Tibial nerve (tissue), 4 donors: Measurements from ENCODE around the gene SHC1. TPM values are rescaled to one million over a fixed set of nuclear protein-coding genes. Genes with fewer than 3 reads are reported as not detected.

Experiments
- DNase-seq, 2 donors: peaks; one replicate each; pipeline ENCODE4 v3.0.0-alpha.2; 2019; ENCODE audit warnings: low spot score in 2 of 2
- H3K27ac ChIP-seq, 4 donors: fragments of 200-600 bp; sonication (generic) in 3 of 4; one replicate each; pipeline ENCODE4 v1.5.1; 2017 to 2019; ENCODE audit warnings: mild to moderate bottlenecking in 1 of 4
- H3K27me3 ChIP-seq, 2 donors: fragments of 200-600 bp; sonication (generic) in 1 of 2; one replicate each; pipeline versions ENCODE4 v1.5.1 to v1.6.0; 2017 to 2019
- H3K36me3 ChIP-seq, 3 donors: fragments of 200-600 bp; sonication (generic); one replicate each; pipeline ENCODE4 v1.5.1; 2018 to 2019
- H3K4me1 ChIP-seq, 4 donors: fragments of 200-600 bp; sonication (generic) in 3 of 4; one replicate each; pipeline ENCODE4 v1.5.1; 2017 to 2019
- H3K4me3 ChIP-seq, 4 donors: fragments of 200-600 bp; sonication (generic) in 3 of 4; one replicate each; pipeline ENCODE4 v1.5.1; 2017 to 2019; ENCODE audit warnings: mild to moderate bottlenecking in 1 of 4, moderate library complexity in 1 of 4
- H3K9me3 ChIP-seq, 4 donors: fragments of 200-600 bp; sonication (generic) in 3 of 4; one replicate each; pipeline ENCODE4 v1.5.1; 2017 to 2019
- EP300 ChIP-seq, 2 donors: sonication (generic); formaldehyde crosslinking; IDR thresholded peaks; one replicate each; pipeline ENCODE4 v1.6.1; 2017; ENCODE audit warnings: antibody characterized with exemption in 2 of 2, mild to moderate bottlenecking in 1 of 2
- POLR2A ChIP-seq, 2 donors: fragments of 450-650 bp; IDR thresholded peaks; one replicate each; pipeline ENCODE4 v1.6.1; 2017; ENCODE audit warnings: antibody characterized with exemption in 2 of 2, mild to moderate bottlenecking in 2 of 2, moderate library complexity in 2 of 2
- WGBS, 2 donors: methylation state at CpG; one replicate each; pipeline ENCODE4 v1.1.5; 2018; 5-methylcytosine and 5-hydroxymethylcytosine counted together
- total RNA-seq, 4 donors: library from RNA; depleted of rRNA; stranded (reverse); fragments of >200 nt; gene quantifications; one replicate each; pipeline ENCODE4 v1.1.0, GENCODE V29; 2016
- TF ChIP-seq, protein P1 (sequence below), 5 experiments: fragments of 200-600 bp in 3 of 5; fragments of 450-650 bp in 2 of 5; sonication (generic) in 3 of 5; IDR thresholded peaks; one replicate each; pipeline ENCODE4 v1.5.1; 2016 to 2019; ENCODE audit warnings: antibody characterized with exemption in 5 of 5, mild to moderate bottlenecking in 3 of 5, moderate library complexity in 2 of 5

SHC1 gene
- total RNA-seq, 4 donors from 2014 or later = 82.9 to 168 (median 101) TPM

DNA sequence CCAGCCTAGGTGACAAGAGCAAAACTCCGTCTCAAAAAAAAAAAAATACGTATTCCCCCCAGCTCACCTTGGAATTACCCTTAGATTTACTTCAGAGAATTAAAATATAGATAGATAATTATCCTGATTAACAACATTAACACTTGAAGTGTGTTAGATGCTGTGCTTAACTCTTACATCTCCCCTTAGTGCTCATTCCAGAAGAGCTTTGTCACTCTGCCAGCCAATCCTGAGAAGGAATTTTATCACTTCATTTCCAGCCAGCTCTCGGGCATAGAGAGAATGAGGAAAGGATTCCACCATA, 1.6 kb upstream of the SHC1 start:
- peak overlapping the region in 1 of 4 donors; percentile 75 for H3K4me3 ChIP-seq
- peaks cover 0 to 23% (median 10%) of the 10 kb centered on the region in 3 donors for H3K36me3 ChIP-seq
- 64 to 68% methylated on average over 3 of the region's 3 CpGs for WGBS, 2 donors
- TF ChIP-seq EP300 (IDR thresholded peaks at IDR 0.05) (no peak), POLR2A (IDR thresholded peaks at IDR 0.05) (no peak)
- H3K27me3 ChIP-seq = no peaks in the 10 kb centered on the region
- no peaks in the 10 kb centered on the region for H3K9me3 ChIP-seq
- peaks cover 0 to 74% (median 47%) of the 10 kb centered on the region in 4 donors for H3K4me1 ChIP-seq
- peak overlapping the region; percentile 96 to 100 (median 99) for H3K27ac ChIP-seq
- no peak for DNase-seq

DNA sequence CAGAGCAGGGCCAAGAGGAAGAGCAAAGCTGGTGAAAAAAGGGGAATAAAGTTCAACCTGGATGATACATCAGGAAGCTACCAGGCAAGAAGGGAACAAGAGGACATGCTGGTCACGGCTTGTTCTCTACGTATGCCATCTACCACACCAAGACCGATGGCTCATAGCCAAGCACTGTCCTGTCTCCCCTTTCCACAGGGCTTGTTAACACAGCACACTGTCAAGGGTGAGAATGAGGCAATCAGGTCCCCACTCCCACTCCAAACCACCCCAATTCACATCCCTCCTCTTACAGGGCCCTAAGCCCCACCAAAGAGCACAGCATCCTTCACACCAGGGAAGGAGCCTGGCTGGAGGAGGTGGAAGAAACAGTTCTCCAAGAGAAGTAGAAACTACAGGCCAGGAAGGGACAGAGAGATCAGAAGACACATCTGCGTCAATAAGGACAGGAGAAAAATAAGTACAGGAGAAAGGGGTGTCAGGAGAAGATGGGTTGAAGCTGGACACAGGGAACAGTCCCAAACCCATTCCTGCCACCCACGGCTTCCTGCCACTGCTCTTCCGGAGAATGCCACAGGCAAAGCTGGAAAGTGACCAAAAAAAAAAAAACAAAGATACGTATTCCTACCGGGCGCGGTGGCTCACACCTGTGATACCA, 923 bp upstream of the SHC1 start:
- TF ChIP-seq EP300 (IDR thresholded peaks at IDR 0.05) (no peak), POLR2A (IDR thresholded peaks at IDR 0.05) (no peak)
- TF ChIP-seq, protein P1, sequence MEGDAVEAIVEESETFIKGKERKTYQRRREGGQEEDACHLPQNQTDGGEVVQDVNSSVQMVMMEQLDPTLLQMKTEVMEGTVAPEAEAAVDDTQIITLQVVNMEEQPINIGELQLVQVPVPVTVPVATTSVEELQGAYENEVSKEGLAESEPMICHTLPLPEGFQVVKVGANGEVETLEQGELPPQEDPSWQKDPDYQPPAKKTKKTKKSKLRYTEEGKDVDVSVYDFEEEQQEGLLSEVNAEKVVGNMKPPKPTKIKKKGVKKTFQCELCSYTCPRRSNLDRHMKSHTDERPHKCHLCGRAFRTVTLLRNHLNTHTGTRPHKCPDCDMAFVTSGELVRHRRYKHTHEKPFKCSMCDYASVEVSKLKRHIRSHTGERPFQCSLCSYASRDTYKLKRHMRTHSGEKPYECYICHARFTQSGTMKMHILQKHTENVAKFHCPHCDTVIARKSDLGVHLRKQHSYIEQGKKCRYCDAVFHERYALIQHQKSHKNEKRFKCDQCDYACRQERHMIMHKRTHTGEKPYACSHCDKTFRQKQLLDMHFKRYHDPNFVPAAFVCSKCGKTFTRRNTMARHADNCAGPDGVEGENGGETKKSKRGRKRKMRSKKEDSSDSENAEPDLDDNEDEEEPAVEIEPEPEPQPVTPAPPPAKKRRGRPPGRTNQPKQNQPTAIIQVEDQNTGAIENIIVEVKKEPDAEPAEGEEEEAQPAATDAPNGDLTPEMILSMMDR (IDR thresholded peaks at IDR 0.05) = no peak
- WGBS, 2 donors = 42 to 58% methylated on average over 10 of the region's 10 CpGs
- H3K9me3 ChIP-seq = no peaks in the 10 kb centered on the region
- H3K4me3 ChIP-seq = peak overlapping the region in 2 of 4 donors; percentile 36 to 51
- H3K27me3 ChIP-seq = no peaks in the 10 kb centered on the region
- H3K4me1 ChIP-seq = peaks cover 0 to 75% (median 47%) of the 10 kb centered on the region in 4 donors
- H3K27ac ChIP-seq = peak overlapping the region; percentile 96 to 100 (median 99)
- peak in 1 of 2 donors; percentile 69 for DNase-seq
- peaks cover 0 to 30% (median 11%) of the 10 kb centered on the region in 3 donors for H3K36me3 ChIP-seq

DNA sequence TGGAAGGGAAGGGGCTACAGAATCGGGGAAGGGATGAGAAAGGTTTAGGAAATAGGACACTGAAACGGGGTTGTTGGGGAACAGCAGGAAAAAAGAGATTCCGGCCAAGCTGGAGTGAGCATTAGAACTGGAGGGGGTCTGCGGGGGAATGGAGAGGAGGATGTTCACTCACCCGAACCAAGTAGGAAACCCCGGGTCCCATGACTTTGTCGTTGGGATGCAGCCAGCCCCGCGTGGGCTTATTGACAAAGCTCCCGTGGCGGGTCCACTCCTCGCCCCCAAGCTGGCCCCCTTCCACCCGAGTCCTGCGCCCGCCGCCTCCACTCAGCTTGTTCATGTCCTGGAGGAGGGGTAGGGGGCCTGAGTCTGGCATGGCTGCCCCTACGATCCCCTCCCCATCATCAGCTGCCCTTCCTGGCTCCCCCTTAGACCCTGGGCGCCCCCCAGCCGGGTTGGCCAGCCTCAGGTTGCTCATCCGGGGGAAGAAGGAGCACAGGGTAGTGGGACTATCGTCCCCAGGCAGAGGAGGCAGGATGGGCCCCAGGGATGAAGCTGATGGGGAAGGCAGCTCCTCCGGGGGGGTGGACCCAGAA, 591 bp downstream of the SHC1 start:
- Histone ChIP-seq H3K9me3 (no peaks in the 10 kb centered on the region), H3K27me3 (no peaks in the 10 kb centered on the region), H3K27ac (peak overlapping the region; percentile 96 to 100 (median 99)), H3K4me3 (peak overlapping the region; percentile 26 to 51 (median 42)), H3K4me1 (peaks cover 0 to 68% (median 44%) of the 10 kb centered on the region in 4 donors), H3K36me3 (peaks cover 0 to 45% (median 21%) of the 10 kb centered on the region in 3 donors)
- 9 to 18% methylated on average over 16 to 22 of the region's 22 CpGs for WGBS, 2 donors
- DNase-seq = no peak
- no peak for TF ChIP-seq EP300 (IDR thresholded peaks at IDR 0.05)
- TF ChIP-seq, protein P1 (IDR thresholded peaks at IDR 0.05) = no peak
- TF ChIP-seq POLR2A (IDR thresholded peaks at IDR 0.05) = no peak

DNA sequence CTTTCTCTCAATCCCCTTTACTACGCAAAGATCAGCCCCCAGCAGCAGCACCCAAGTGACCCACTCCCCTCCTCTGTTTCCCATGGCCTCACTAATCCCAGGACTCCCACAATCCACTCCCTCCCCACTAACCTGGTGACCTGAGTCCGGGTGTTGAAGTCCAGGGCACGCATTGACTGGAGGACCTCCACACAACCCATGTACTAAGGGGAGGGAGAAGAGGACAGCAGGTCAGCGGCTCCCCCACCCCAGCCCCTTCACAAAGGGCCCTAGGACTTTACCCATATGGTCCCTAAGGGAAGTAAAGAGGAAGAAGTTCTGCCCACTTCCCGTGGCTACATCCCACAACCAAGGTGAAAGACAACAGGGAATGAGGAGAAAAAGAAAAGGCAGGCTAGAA, 1.3 kb downstream of the SHC1 start:
- TF ChIP-seq, protein P1 (IDR thresholded peaks at IDR 0.05) = no peak
- no peak for TF ChIP-seq POLR2A (IDR thresholded peaks at IDR 0.05)
- no peak for TF ChIP-seq EP300 (IDR thresholded peaks at IDR 0.05)
- peaks cover 0 to 73% (median 44%) of the 10 kb centered on the region in 4 donors for H3K4me1 ChIP-seq
- H3K4me3 ChIP-seq = peak overlapping the region in 1 of 4 donors; percentile 51
- peaks cover 0 to 52% (median 21%) of the 10 kb centered on the region in 3 donors for H3K36me3 ChIP-seq
- WGBS, 2 donors = 24 to 51% methylated on average over 5 of the region's 5 CpGs
- H3K27me3 ChIP-seq = no peaks in the 10 kb centered on the region
- peak overlapping the region; percentile 96 to 100 (median 99) for H3K27ac ChIP-seq
- no peak for DNase-seq
- no peaks in the 10 kb centered on the region for H3K9me3 ChIP-seq

DNA sequence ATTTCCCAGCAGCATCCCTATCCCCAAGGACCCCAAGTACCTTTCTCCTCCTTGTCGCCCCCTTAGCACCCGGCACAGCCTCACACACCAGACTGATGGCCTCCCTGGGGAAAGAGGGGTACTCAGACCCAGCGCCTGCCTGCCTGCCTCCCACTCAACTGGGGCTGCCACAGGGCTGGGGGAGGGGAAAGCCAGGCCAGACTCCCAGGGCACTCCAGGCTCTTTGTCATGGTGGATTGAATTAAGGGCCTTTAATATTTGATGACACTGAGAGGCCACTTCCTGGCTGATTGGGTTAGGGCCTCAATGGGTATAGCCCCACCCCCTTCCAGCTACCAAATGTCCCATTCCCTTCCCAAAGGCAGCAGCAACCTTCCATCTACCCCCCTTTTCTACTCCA, 1.8 kb downstream of the SHC1 start:
- whole genome bisulfite sequencing, 2 donors = 62 to 65% methylated on average over 3 of the region's 3 CpGs
- no peaks in the 10 kb centered on the region for H3K27me3 ChIP-seq
- peak overlapping the region in 3 of 4 donors; percentile 96 to 100 (median 99) for H3K27ac ChIP-seq
- peaks cover 0 to 57% (median 21%) of the 10 kb centered on the region in 3 donors for H3K36me3 ChIP-seq
- H3K4me1 ChIP-seq = peaks cover 0 to 74% (median 44%) of the 10 kb centered on the region in 4 donors
- TF ChIP-seq, protein P1 (IDR thresholded peaks at IDR 0.05) = no peak
- TF ChIP-seq EP300 (IDR thresholded peaks at IDR 0.05) (no peak), POLR2A (IDR thresholded peaks at IDR 0.05) (no peak)
- no peaks in the 10 kb centered on the region for H3K9me3 ChIP-seq
- H3K4me3 ChIP-seq = peak overlapping the region in 1 of 4 donors; percentile 51
- DNase-seq = no peak
